Adipose tissue (tissue), 3 donors: ENCODE measurements around the gene PGM5. TPM values are rescaled to one million over a fixed set of nuclear protein-coding genes. Genes with fewer than 3 reads are reported as not detected.

ENCODE experiments used
- H3K27ac ChIP-seq: one replicate; pipeline ENCODE4 v1.5.1; 2013; ENCODE audit warnings: low read depth, low read length
- WGBS, 3 donors: extraction: QIAGEN DNeasy Blood & Tissue Kit; methylation state at CpG; one replicate each; pipeline ENCODE4 v1.1.7; 2013; 5-methylcytosine and 5-hydroxymethylcytosine counted together
- polyA plus RNA-seq, 3 donors: library from polyadenylated mRNA; stranded (reverse); fragments of 200-250 nt; gene quantifications; one replicate each; pipeline ENCODE4 v1.2.3, GENCODE V29; 2013
- donor health status: healthy with polysubstance abuse.
- donor health status: Bipolar disorder and iron deficiency.
- donor health status: healthy.

PGM5 gene
- polyA plus RNA-seq, 3 donors: 2.3 to 30.0 (median 12.1) TPM

DNA sequence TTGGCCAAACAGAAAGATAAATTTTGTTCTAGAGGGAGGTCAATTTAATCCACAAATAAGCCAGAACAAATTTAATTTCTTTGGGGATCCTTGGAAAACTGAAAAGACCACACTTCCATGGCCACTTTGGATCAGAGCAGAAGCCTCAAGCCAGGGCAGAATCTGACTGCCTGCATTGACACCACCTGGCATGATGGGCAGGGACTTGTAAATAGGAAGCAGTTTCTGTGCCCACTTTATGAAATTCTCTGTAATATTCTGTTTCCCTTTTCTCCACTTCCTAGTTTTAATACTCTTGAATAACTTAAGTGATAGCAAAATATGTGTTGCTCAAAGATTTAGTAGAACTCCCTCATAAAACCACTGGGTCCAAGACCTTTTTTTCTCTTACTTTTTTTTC is 191.0 kb downstream of the PGM5 start:
- no peak overlapping the region for H3K27ac ChIP-seq

DNA sequence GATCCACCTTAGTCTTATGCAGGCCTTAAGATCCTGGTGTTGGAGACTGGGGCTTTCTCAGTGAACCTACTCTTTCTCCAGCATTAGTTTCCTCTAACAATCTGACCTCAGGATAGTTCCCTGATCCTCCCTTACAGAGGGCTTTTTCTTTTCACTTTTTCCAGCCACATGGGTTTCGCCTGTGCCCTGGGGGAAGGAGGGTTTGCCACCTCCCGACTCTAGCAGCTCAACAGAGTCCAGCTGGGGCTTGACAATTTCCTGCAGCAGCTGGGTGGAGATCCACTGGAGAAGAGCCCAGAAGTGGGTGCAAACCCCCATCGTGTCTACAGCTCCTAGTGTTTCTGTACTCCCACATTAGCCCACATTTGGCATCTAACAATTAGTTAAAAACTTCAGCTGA is 191.8 kb downstream of the PGM5 start:
- WGBS, 3 donors: 32 to 56% (median 34%) methylated on average over 3 of the region's 3 CpGs
- H3K27ac ChIP-seq: no peak overlapping the region

DNA sequence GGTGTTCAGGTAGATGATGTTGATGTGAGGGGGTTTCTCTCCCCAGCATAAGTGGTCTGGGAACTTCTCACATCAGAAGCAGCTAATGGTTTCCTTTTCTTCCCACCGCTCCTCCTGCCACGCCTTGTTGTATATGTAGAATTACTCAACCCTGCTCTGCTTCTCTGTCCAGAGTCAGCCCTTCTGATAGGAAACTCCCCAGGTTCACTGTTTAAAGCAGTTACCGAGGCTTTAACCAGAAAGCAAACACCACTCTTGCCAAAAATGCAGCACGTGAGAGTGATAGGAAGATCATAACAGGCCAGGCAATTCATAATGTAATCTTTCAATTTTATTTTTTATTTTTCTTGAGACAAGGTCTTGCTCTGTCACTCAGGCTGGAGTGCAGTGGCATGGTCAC is 194.8 kb downstream of the PGM5 start:
- no peak overlapping the region for H3K27ac ChIP-seq
- WGBS, 3 donors: 18 to 53% (median 41%) methylated on average over 4 of the region's 4 CpGs

- H3K27ac ChIP-seq: no peak overlapping the region
- 58 to 75% (median 74%) methylated on average over 3 of the region's 3 CpGs for WGBS, 3 donors
Measured at GRCh38 chr9:68552700-68553476, 196.5 kb downstream of the PGM5 start.

DNA sequence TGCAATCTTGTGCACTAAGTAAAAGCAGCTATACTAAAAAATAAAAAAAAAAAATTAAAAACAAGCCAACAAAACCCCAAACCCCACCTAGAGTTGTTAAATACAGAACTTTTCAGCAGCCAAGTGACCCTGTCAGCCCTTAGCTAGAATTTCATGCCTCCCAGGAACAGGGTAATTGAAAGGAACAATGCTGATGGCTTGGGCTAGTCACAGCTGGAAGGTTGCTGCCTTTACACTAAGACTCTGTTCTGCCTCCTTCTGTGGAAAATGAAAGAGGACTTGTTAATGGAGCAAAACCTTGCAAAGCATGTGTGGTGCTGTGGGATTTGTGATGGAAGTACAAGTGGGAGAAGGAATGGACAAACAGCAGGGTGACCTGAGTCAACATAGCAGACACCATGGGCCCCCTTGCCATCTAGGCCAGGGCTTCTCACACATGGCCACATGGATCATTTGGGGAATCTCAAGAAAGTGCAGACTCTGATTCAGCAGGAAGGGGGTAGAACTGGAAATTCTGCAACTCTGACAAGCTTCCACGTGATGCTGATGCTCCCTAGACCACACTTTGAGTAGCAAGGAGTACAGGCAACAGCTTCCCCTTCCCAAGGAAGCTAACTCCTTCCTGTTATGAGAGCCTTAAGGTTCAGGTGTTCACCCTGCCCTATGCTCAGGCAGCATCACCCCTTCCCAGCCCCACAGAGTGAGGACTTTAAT is 199.2 kb downstream of the PGM5 start:
- no peak overlapping the region for H3K27ac ChIP-seq
- WGBS, 3 donors: 39 to 83% (median 54%) methylated on average over 1 of the region's 1 CpG

DNA sequence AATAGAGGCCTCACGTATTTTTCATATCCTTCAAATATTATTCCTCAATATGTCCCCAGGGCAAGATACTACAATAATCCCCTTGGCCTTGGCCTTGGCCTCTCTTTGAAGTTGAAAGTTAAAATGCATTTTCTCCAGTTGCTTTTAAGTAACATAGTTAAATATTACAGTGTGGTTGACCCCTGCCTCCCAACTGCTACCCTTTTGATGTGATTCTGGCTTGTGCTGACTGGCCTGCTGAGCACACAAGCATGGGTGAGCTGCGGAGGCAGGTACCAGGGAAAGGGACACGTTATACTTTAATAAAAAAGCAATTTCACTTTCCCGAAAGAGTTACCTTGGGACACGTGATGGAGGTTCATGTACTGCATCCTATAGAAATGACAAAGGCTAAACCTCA is 202.1 kb downstream of the PGM5 start:
- no peak overlapping the region for H3K27ac ChIP-seq
- 78 to 96% (median 96%) methylated on average over 5 of the region's 5 CpGs for whole genome bisulfite sequencing, 3 donors

- WGBS, 3 donors: 15 to 45% (median 21%) methylated on average over 14 of the region's 14 CpGs
Measured at GRCh38 chr9:68560071-68560844, 203.8 kb downstream of the PGM5 start.

GRCh38 chr9:68562461-68562860 is 206.1 kb downstream of the PGM5 start:
- no peak overlapping the region for H3K27ac ChIP-seq
- WGBS, 3 donors: 47 to 83% (median 71%) methylated on average over 2 of the region's 2 CpGs

More at GRCh38 chr9:68560071-68560844, 203.8 kb downstream of the PGM5 start:
- no peak overlapping the region for H3K27ac ChIP-seq

- no peak overlapping the region for H3K27ac ChIP-seq
- WGBS, 3 donors: 75 to 82% (median 81%) methylated on average over 3 of the region's 3 CpGs
Measured at GRCh38 chr9:68567565-68567964, 211.2 kb downstream of the PGM5 start.

DNA sequence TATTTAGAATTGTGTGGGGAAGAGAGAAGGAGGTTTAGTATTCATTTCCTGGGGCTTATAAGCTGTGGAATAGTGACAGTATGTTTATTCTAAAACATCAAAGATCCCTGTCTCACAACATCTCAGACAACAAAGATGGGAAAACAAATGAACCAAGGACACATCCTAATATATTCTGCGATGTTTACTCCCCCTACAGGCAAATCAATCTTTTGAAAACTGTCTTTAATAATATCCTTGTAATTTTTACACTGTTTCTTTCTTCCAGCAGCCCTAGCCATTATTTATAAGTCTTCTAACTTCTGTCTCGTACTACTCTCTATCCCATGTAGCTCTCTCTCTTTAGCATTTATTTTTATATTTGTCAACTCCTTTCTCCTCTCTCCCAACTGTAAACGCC is 217.7 kb downstream of the PGM5 start:
- H3K27ac ChIP-seq: no peak overlapping the region
- WGBS, 3 donors: 60 to 65% (median 60%) methylated on average over 3 of the region's 3 CpGs

GRCh38 chr9:68575817-68576216 is 219.4 kb downstream of the PGM5 start:
- 64 to 75% (median 71%) methylated on average over 5 of the region's 5 CpGs for WGBS, 3 donors
- H3K27ac ChIP-seq: no peak overlapping the region

DNA sequence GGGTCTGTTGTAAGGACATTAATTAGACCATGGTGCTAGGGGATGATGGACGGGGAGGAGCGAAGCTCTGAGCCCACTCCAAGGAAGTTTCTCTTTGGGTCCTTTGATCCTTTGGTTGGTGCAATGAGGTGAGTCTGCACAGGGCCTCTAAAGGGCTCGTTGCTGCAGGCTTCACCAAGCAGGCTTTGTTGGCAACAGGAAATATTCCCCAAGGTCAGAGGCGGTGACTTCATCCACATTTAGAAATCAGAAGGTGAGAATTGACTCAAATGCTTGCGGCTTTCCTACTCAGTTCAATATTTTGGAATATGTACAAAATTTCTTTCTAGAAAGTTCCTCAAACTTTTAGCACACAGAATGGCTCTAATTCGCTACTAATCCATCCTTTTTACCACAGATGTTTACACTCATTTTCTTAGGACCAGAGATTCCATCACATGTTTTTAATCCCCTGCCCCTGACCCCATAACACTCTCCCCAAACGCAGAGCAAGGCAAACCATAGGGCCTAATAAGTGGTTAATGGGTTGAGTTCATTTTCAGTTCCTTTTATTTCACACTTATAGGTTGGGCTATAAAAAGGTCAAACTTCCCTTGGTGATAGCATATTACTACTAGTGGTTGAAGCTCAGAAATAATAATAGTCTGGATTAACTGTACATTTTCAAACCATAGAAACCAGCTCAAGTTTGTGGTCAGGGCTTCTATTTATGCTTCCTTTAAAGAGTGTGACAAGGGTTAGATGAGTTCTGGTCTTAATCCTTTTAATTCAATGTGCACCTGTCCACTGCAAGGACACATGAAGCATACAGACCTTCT is 221.6 kb downstream of the PGM5 start:
- 54 to 81% (median 81%) methylated on average over 7 of the region's 7 CpGs for WGBS, 3 donors
- no peak overlapping the region for H3K27ac ChIP-seq

Other genes with a start within 250 kb of the PGM5 start
- 10 to 100 TPM in 1 of 3 donors, 1 to 10 TPM in 2; 5.9 to 14.1 (median 8.0) TPM for gene ZNG1C, start 114.6 kb upstream of the PGM5 start, polyA plus RNA-seq
- not detected for gene FOXD4L3, start 53.7 kb upstream of the PGM5 start, polyA plus RNA-seq
- under 1 TPM in 1 of 3 donors, not detected in 2; 0.34 TPM for gene TMEM252, start 184.3 kb downstream of the PGM5 start, polyA plus RNA-seq